ENCODE data around the gene TRAPPC6A.

- TF ChIP-seq CTCF (IDR thresholded peaks at IDR 0.05 in 4 of 5, conservative IDR thresholded peaks at IDR 0.05 in 1 of 5) (no peak), POLR2A (IDR thresholded peaks at IDR 0.05) (no peak)
Measured at GRCh38 chr19:45138303-45138751, 39.7 kb downstream of the TRAPPC6A start.
